Epidermal melanocyte (primary cell): ENCODE data around the gene APLP1.
"Not testable (repeated sequence)": the region's sequence is repeated elsewhere in the genome, so short reads cannot be mapped to it uniquely, and the experiment has no call there.

Experiments used
- DNase-seq: peaks from one replicate; pipeline ENCODE4 v3.0.0; 2011; ENCODE audit warnings: low spot score; ENCODE audit not compliant: insufficient read length

The APLP1 gene

DNA sequence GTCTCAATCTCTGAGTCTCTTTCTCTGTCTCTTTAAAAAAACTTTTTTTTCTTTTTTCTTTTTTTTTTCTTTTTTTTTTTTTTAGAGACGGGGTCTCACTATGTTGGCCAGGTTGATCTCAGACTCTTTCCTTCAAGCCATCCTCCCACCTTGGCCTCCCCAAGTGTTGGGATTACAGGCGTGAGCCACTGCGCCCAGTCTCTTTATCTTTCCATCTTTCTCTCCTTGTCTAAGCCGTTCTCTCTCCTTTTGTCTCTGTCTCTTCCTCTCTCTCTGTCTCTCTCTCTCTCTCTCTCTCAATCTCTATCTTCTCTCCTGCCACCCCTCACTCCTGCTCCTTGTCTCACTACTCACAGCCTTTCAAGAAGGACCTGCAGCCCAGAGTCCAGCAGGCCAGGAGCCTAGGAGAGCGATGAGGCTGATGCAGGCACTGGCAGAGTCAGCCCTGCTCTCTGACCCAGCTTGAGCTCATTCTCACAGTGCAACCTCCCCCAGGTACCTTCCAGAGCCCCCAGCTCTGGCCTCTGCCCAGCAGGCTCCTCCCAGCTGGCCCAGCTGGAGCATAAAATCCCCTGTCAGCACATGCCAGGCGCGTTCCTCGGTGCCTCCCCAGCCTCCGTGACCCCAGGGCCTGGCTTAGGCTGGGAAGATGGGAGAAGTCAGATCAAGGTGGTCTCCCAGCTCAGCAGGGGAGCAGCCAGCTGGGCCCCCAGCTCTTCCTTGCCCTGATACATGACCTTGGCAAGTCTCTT is 16.2 kb upstream of the APLP1 start, which contains the start of gene NPHS1:
Gene NPHS1, minus strand, starts transcription at position 476 of the 752 bp plus-strand sequence. CDS start 667 bp downstream, outside the sequence.
- no peak for DNase-seq

GRCh38 chr19:35853038-35853756 is 15.2 kb upstream of the APLP1 start:
- no peak for DNase-seq

DNA sequence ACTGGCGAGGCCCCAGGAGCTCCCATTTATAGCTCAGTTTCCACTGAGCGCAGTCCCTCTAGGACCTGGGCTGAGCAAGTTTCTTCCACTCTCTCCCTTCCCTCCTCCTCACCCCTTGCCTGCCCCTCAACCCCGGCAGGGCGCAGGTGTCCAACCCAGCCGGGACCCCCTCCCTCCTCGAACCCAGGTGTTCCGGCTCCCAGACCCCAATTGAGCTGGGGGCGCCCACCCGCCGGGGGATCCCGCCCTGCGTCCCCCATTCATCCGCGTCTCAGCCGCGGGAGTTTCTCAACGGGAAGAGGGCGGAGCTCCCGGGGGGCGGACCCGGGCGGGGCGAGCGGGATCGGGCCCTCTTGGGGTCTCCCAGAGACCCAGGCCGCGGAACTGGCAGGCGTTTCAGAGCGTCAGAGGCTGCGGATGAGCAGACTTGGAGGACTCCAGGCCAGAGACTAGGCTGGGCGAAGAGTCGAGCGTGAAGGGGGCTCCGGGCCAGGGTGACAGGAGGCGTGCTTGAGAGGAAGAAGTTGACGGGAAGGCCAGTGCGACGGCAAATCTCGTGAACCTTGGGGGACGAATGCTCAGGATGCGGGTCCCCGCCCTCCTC is 11.7 kb upstream of the APLP1 start, which contains the start of gene KIRREL2:
Gene KIRREL2, plus strand, starts transcription at position 366 of the 604 bp plus-strand sequence. Its CDS starts 209 bp downstream, at position 575.
- DNase-seq, result no peak

DNA sequence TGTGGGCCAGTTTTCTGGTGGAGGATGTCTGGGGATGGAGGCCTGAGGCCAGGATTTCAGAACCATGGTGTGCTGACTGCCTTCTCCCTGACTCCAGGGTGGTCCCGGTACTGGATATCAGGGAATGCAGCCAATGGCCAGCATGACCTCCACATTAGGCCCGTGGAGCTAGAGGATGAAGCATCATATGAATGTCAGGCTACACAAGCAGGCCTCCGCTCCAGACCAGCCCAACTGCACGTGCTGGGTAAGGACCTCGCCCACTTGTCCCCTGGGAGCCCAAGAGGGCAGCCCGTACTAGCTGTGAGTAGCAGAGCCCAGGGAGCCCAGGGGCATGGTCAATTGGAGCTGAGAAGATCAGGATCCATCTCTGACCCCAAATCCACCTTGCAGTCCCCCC is 10.1 kb upstream of the APLP1 start:
- no peak for DNase-seq

- DNase-seq, result no peak
Measured at GRCh38 chr19:35859414-35859813, 9.0 kb upstream of the APLP1 start.

- no peak for DNase-seq
Measured at GRCh38 chr19:35860436-35860817, 7.9 kb upstream of the APLP1 start.

- DNase-seq, result peak; percentile 63
Measured at GRCh38 chr19:35860818-35861639, 7.3 kb upstream of the APLP1 start.

- no peak for DNase-seq
Measured at GRCh38 chr19:35861640-35862160, 6.7 kb upstream of the APLP1 start.

GRCh38 chr19:35862528-35862927 is 5.8 kb upstream of the APLP1 start:
- no peak for DNase-seq

GRCh38 chr19:35863018-35863417 is 5.4 kb upstream of the APLP1 start:
- DNase-seq, result no peak

DNA sequence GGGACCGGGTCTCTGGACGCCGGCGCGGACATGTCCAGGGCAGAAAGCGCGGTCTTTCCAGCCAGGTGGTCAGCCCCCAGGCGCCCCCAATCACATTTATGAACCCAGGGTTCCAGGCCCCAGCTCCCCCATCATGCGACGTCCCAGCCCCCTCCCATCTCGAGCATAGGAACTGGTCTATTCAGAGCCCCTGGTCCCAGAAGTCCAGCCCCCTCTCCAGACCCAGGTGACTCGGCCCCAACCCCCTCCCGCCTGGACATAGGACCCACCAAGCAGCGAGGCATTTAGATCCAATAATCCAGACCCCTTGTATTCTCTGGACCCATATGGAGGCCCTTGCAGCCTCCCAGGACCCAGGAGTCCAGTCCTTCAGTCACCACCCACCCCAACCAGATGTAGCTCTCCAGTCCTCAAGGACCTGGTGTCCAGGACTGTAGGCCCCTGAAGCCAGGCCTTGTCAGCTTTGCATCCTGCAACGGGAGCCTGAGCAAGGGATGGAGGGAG is 501 bp downstream of the APLP1 start:
- DNase-seq, result no peak

DNA sequence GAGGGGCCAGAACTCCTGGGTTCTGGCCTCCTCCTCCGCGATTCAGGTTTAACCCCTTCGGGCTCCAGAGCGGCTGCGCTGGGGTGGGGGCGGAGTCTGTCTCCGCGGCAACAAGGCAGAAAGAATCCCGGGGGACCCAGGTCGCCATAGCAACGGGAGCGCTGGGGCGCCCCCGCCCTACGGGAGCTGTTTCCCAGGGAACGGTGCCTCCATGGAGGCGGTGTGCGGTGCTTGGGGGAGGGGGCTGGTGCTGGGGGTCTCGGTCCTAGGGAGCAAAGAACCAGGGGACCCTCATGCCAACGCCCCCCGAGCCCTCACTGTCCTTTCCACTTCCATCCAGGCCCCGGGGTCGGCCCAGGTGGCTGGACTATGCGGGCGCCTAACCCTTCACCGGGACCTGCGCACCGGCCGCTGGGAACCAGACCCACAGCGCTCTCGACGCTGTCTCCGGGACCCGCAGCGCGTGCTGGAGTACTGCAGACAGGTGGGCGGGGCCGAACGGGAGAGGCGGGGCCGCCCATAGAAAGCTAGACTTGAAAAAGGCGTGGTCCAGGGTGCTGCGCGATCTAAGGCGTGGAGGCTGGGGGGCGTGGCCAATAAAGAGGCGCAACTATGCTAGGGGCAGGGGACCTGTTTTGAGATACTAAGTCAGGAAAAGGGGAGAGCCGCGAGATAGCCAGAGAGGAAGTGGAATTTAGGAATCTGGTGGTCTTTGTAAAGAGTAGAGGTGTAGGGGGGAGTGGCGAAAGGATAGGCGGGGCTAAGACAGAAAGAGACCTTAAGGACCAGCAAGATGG is 1.2 kb downstream of the APLP1 start:
- no peak for DNase-seq

DNA sequence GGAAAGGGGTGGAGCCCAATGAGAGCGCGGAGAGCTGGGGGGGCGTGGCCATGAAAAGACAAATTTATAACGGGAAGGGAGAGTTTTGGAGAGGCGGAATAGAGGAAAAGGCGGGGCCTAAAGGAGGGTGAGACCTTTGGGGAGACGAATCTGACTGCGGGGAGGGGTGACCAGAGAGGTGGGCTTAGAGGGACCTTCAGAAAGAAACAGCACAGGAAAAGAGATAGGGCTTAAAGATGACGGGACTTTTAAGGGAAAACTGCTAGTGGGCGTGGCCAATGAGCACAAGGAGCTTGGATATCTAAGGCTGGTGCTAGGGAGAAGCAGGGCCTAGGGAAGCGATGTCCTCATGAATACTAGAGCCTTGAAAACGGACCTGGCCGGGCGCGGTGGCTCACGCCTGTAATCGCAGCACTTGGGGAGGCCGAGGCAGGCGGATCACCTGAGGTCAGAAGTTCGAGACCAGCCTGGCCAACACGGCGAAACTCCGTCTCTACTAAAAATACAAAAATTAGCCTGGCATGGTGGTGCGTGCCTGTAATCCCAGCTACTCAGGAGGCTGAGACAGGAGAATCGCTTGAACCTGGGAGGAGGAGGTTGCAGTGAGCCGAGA is 1.9 kb downstream of the APLP1 start:
- not testable (repeated sequence) for DNase-seq

DNA sequence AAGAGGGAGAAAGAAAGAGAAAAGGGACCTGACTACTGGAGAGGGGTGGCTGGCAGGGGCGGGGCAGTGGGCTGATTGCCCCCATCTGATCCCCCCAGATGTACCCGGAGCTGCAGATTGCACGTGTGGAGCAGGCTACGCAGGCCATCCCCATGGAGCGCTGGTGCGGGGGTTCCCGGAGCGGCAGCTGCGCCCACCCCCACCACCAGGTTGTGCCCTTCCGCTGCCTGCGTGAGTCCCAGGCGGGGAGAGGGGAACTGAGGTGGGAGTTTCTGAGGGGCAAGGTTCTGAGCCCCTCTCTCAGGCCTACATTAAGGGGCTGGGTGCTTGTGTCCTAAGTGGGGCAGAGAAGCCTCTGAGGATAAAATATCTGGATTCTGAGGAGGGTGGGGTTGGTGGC is 2.4 kb downstream of the APLP1 start:
- DNase-seq, result no peak

GRCh38 chr19:35871611-35872010 is 3.2 kb downstream of the APLP1 start:
- DNase-seq, result no peak

DNA sequence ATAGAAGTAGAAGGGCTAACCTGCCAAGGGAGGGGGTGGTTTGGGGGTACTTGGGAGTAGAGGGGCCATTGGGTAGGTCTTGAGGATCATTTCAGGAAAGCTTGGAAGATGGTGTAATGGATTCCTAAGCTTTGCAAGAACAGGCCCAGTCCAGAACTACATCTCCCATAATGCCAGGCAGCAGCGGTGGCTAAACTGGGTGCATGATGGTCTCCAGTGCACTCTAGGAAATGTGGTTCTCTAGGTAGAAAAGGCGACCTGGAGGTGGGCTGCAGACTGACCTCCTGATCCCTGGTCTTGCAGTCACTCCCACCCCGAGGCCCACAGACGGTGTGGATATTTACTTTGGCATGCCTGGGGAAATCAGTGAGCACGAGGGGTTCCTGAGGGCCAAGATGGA is 3.8 kb downstream of the APLP1 start:
- no peak for DNase-seq

GRCh38 chr19:35874392-35874930 is 6.1 kb downstream of the APLP1 start:
- no peak for DNase-seq

DNA sequence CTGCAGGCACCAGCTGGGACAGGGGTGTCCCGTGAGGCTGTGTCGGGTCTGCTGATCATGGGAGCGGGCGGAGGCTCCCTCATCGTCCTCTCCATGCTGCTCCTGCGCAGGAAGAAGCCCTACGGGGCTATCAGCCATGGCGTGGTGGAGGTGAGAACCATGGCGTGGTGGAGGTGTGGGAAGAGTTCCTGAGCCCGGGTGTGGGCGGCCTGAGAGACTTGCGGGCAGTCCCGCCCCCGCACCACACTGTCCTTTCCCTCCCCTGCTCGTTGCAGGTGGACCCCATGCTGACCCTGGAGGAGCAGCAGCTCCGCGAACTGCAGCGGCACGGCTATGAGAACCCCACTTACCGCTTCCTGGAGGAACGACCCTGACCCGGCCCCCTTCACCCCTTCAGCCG is 10.7 kb downstream of the APLP1 start:
- DNase-seq, result no peak

DNA sequence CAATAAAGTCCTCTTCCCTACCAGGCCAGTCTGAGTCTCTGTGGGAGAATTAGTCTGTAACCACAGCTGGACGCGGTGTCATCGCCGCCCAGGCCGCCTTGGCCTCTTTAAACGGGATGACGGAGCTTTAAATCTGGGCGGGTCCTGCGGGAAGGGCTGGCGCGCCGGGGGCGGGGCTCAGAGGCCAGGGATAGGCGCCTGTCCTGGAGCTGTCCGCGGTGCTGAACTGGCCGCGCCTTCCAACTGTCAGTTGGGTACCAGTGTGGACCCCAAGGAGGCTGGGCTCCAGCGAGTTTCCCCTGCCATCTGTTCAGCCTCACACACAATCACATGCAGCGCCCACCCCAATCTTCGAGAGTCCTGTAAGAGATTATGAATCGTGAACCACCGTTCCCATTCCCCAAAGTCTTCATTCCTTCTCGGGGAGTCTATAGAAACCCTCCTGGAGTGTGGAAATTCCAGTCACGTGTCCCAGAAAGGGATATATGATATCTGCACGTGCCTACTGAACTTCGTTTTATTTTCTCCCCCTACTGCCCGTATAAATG is 11.5 kb downstream of the APLP1 start:
- peak; percentile 72 for DNase-seq
